GM18951 (cell line): ENCODE measurements around the gene TBC1D22B.

Experiments
- POLR2A ChIP-seq: IDR thresholded peaks from 4 replicates; pipeline ENCODE4 v1.6.1; 2011; ENCODE audit warnings: mild to moderate bottlenecking; ENCODE audit not compliant: insufficient read length, insufficient read depth; ENCODE audit errors: extremely low read depth
- in situ Hi-C: fragments of 300-500 bp; cut with MboI; formaldehyde crosslinking; loops from one replicate; pipeline ENCODE4 v1.12.0; 2022; ENCODE audit warnings: low sequenced_read_pairs, mixed read lengths, inconsistent platforms; ENCODE audit not compliant: unreplicated experiment

The TBC1D22B gene

DNA sequence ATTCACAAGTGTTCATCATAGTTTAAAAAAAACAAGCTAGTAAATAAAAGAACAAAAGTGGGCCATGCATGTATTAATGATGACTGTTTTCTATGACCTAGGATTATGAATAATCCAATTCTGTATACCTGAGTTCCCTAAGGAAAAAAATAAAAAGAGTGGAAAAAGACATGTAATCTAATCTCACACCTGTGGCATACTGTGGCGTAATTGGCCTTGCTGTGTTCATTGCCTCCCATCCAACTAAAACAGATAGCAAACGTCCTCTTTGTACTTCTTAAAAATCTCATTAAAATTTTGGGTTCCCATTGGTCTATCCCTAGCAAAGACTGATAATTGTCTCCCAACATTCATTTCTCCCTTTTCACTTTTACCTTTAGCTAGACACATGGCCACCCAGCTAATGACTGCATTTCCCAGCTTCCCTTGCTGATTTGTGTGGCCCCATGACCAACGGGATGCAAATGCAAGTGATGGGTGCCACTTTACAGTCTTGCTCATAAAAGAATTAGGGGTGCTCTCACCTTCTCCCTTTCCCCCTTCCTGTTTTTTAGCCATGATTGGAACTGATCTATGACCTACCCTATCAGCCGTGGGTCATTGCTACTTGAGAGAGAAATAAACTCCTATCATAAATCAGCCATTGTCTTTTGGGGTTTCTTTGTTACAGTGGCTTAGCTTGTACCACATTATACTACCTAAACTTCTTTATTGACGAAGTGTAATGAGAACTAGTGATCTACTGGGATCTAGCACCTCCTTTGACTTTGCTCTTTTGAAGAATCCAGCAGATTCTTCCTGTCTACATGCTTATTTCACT is 32.0 kb upstream of the TBC1D22B start:
- in situ Hi-C loops, result no loop called here
- TF ChIP-seq POLR2A, result no peak

DNA sequence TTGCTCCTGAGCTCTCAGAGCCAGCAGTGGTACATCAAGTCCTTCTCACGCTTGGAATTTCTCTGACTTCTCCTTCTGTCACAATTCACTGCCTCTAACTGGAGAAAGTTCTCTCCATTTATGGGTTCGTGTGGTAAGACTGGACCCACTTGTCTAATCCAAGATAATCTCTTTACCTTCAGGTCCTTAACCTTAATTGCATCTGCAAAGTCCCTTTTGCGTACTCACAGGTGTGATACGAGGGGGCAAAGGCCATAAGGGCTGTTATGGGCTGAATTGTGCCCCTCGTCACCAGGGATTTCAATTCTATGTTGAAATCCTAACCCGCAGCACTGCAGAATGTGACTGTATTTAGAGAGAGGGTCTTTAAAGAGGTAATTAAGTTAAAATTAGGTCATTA is 27.5 kb upstream of the TBC1D22B start:
- TF ChIP-seq POLR2A, result no peak
- in situ Hi-C loops, result no loop called here

GRCh38 chr6:37232430-37233017 is 25.0 kb upstream of the TBC1D22B start:
- in situ Hi-C loops, result no loop called here
- TF ChIP-seq POLR2A, result no peak

DNA sequence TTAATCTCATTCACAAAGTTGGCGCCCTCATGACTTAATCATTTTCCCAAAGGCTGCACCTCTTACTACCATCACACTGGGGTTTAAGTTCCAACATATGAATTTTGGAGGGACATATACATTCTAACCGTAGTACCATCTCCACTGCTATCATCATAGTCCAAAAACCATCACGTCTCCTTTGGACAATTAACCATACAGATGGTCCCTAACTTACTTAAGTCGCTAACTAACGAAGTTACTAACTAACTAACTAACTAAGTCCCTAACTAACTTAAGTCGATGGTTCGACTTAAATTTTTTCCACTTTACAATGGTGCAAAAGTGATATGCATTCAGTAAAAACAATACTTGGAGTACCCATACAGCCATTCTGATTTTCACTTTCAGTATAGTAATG is 24.0 kb upstream of the TBC1D22B start:
- no peak for TF ChIP-seq POLR2A
- in situ Hi-C loops, result no loop called here

DNA sequence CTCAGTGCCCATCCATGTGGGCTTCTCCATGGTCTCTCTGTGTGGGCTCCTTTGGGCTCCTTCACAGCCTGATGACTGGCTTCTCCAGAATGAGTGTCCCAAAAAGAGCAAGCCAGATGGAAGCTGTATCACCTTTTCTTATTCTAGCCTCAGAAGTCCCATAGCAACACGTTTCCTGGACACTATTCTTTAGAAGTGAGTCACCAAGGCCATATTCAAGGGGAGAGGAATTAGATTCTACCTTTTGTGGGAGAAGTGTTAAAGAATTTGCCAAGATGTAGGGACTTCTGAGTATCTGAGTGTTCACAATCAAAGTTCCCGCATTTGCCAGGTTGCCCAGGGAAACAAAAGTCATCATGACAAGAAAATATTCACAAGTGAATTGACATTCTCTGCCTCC is 20.7 kb upstream of the TBC1D22B start:
- no peak for TF ChIP-seq POLR2A
- in situ Hi-C loops, result no loop called here

- TF ChIP-seq POLR2A, result no peak
- in situ Hi-C loops, result no loop called here
These were observed 19.8 kb upstream of the TBC1D22B start for GRCh38 chr6:37237789-37238188.

- TF ChIP-seq POLR2A, result no peak
- in situ Hi-C loops, result no loop called here
These were observed 19.2 kb upstream of the TBC1D22B start for GRCh38 chr6:37238381-37238780.

DNA sequence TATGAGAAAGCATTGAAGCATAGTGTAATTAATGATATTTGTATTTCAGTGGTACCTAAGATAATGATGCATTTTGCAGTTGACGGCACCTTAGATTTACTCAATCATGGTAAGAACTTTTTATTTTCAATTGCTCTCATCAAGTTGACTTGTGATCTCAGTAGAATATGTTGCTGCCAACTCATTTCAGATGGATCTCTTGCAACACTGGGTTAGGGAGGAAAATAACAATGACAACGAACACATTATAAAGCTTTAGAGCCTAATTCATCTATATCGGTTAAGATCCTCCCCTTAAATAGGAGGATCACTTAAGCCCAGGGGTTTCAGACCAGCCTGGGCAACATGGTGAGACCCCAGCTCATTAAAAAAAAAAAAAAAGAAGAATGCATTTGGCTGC is 18.0 kb upstream of the TBC1D22B start:
- in situ Hi-C loops, result no loop called here
- TF ChIP-seq POLR2A, result no peak

DNA sequence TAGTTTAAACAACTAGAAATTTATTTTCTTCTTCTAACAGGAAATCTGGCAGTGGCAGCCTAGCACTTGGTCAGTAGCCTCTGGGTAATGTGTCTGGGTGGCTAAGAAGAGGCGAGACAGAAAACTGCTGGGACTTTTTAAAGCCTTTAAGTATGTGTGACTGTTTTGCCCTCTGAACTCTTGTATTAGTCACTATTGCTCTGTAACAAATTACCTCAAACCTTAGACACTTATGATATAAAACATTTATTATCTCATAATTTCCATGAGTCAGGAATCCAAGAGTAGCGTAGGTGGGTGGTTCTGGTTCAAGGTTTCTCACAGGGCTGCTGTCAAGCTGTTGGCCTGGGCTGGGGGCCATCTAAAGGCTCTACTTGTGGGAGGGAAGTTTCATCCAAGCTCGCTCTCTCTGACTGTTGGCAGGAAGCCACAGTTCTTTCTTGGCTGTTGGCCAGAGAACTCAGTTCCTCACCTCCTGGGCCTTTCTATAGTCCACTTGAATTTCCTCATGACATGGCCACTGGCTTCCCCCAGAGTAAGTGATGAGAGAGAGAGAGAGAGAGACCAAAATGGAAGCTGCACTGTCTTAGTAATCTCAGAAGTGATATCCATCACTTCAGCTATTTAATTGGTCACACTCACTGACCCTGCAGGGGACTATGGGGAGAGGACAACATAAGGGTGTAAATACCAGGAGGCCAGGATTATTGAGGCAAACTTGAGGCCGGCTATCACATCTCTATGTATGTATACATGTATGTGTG is 17.4 kb upstream of the TBC1D22B start:
- in situ Hi-C loops, result no loop called here
- no peak for TF ChIP-seq POLR2A

GRCh38 chr6:37241131-37241530 is 16.4 kb upstream of the TBC1D22B start:
- TF ChIP-seq POLR2A, result no peak
- in situ Hi-C loops, result no loop called here

- in situ Hi-C loops, result no loop called here
- TF ChIP-seq POLR2A, result no peak
These were observed 15.7 kb upstream of the TBC1D22B start for GRCh38 chr6:37241775-37242428.

- TF ChIP-seq POLR2A, result no peak
- in situ Hi-C loops, result no loop called here
These were observed 15.0 kb upstream of the TBC1D22B start for GRCh38 chr6:37242429-37243052.
